SK-N-SH treated with all-trans-retinoic acid at 6 μM for 48 hours (cell line): ENCODE data around the gene FAT1.

ENCODE experiments used
- ARNTL ChIP-seq: fragments of 450-650 bp; formaldehyde crosslinking; IDR thresholded peaks from 2 replicates; pipeline ENCODE4 v1.5.0; 2020; ENCODE audit warnings: low read depth, mild to moderate bottlenecking, moderate library complexity, borderline replicate concordance
- BACH2 ChIP-seq: fragments of 250-450 bp; sonication (Bioruptor Pico); IDR thresholded peaks from 2 replicates; pipeline ENCODE4 v1.9.0; 2021; ENCODE audit warnings: mild to moderate bottlenecking, borderline replicate concordance
- CREB5 ChIP-seq: fragments of 250-450 bp; sonication (Bioruptor Pico); IDR thresholded peaks from 2 replicates; pipeline ENCODE4 v1.5.1; 2020; ENCODE audit warnings: low read depth, mild to moderate bottlenecking, moderate library complexity
- CSDC2 ChIP-seq: fragments of 250-450 bp; sonication (Bioruptor Pico); IDR thresholded peaks from 2 replicates; pipeline ENCODE4 v1.5.0; 2020; ENCODE audit warnings: mild to moderate bottlenecking, moderate library complexity
- OSR1 ChIP-seq: fragments of 250-450 bp; sonication (Bioruptor Pico); IDR thresholded peaks from 2 replicates; pipeline ENCODE4 v1.8.0; 2022; ENCODE audit warnings: moderate library complexity, mild to moderate bottlenecking, inconsistent platforms
- PATZ1 ChIP-seq: fragments of 250-450 bp; sonication (Bioruptor Pico); IDR thresholded peaks from 2 replicates; pipeline ENCODE4 v1.8.0; 2020; ENCODE audit warnings: mild to moderate bottlenecking, moderate library complexity, borderline replicate concordance
- RARB ChIP-seq: fragments of 250-450 bp; sonication (Bioruptor Pico); IDR thresholded peaks from 2 replicates; pipeline ENCODE4 v1.8.0; 2021; ENCODE audit warnings: mild to moderate bottlenecking, moderate library complexity
- TSHZ2 ChIP-seq: fragments of 250-450 bp; sonication (Bioruptor Pico); IDR thresholded peaks from 2 replicates; pipeline ENCODE4 v1.5.0; 2020; ENCODE audit warnings: mild to moderate bottlenecking, moderate library complexity
- ZFP30 ChIP-seq: fragments of 450-650 bp; formaldehyde crosslinking; IDR thresholded peaks from 2 replicates; pipeline ENCODE4 v1.5.0; 2022; ENCODE audit warnings: mild to moderate bottlenecking, moderate library complexity
- ZNF70 ChIP-seq: fragments of 450-650 bp; formaldehyde crosslinking; IDR thresholded peaks from 2 replicates; pipeline ENCODE4 v1.5.0; 2020; ENCODE audit warnings: mild to moderate bottlenecking, moderate library complexity

- TF ChIP-seq RARB (CRISPR knock-in tag) (no peak), BACH2 (CRISPR knock-in tag) (no peak), CSDC2 (no peak), ZFP30 (CRISPR knock-in tag) (no peak), TSHZ2 (CRISPR knock-in tag) (no peak), CREB5 (CRISPR knock-in tag) (no peak), PATZ1 (CRISPR knock-in tag) (no peak), ARNTL (no peak), OSR1 (CRISPR knock-in tag) (no peak), ZNF70 (CRISPR knock-in tag) (no peak)
Measured at GRCh38 chr4:186581421-186581820, 142.2 kb downstream of the FAT1 start.
